A673 (cell line): ENCODE data around the gene SYTL3. TPM values are rescaled to one million over a fixed set of nuclear protein-coding genes. Genes with fewer than 3 reads are reported as not detected.

Experiments used
- BruUV-seq: library from RNA; stranded (reverse); fragments of 400-500 nt; replicated peaks from 2 replicates; lab custom pipeline; 2021; lab: Mats Ljungman, UMichigan
- CTCF ChIA-PET: fragments of 300-600 bp; sonication (Branson Sonifier 250); formaldehyde crosslinking; loops from one replicate; lab custom pipeline; 2022; ENCODE audit warnings: antibody characterized with exemption; lab: Charles Lee
- POLR2A ChIA-PET: fragments of 300-600 bp; sonication (Branson Sonifier 250); formaldehyde crosslinking; loops from one replicate; lab custom pipeline; 2022; ENCODE audit warnings: antibody characterized with exemption; ENCODE audit not compliant: low non-redundant PET; lab: Charles Lee
- DNase-seq: peaks from one replicate; pipeline ENCODE4 v3.0.0-alpha.2; 2015; ENCODE audit warnings: low spot score
- H3K27ac ChIP-seq: fragments of 200-600 bp; sonication (generic); 2 replicates; pipeline ENCODE4 v1.5.1; 2016; ENCODE audit warnings: mixed run types, low read depth, mild to moderate bottlenecking, mixed read lengths, antibody characterized with exemption, low read length; ENCODE audit not compliant: poor library complexity, severe bottlenecking
- H3K27me3 ChIP-seq: fragments of 200-600 bp; sonication (generic); replicated peaks from 2 replicates; pipeline ENCODE4 v1.6.1; 2017; ENCODE audit warnings: mixed run types, low read depth, mild to moderate bottlenecking, mixed read lengths, antibody characterized with exemption, low read length; ENCODE audit not compliant: insufficient read depth, poor library complexity
- H3K36me3 ChIP-seq: fragments of 200-600 bp; sonication (generic); 2 replicates; pipeline ENCODE4 v1.6.1; 2016; ENCODE audit warnings: mixed run types, mild to moderate bottlenecking, mixed read lengths, antibody characterized with exemption, low read length; ENCODE audit not compliant: insufficient read depth, poor library complexity, severe bottlenecking
- H3K4me1 ChIP-seq: fragments of 200-600 bp; sonication (generic); 2 replicates; pipeline ENCODE4 v1.6.1; 2017; ENCODE audit warnings: mixed run types, mild to moderate bottlenecking, mixed read lengths, antibody characterized with exemption, low read length; ENCODE audit not compliant: insufficient read depth, poor library complexity, severe bottlenecking
- H3K4me3 ChIP-seq: fragments of 200-600 bp; sonication (generic); 2 replicates; pipeline ENCODE4 v1.5.1; 2016; ENCODE audit warnings: low read depth, mixed run types, mild to moderate bottlenecking, mixed read lengths, low read length; ENCODE audit not compliant: poor library complexity, severe bottlenecking
- H3K9me3 ChIP-seq: fragments of 200-600 bp; sonication (generic); 2 replicates; pipeline ENCODE4 v1.6.1; 2016; ENCODE audit warnings: mixed run types, low read depth, mild to moderate bottlenecking, mixed read lengths, antibody characterized with exemption, low read length; ENCODE audit not compliant: poor library complexity, severe bottlenecking
- CTCF ChIP-seq: fragments of 300-800, 200-600 bp; sonication (generic); conservative IDR thresholded peaks from 2 replicates; pipeline ENCODE4 v1.5.1; 2017; ENCODE audit warnings: low read depth, mild to moderate bottlenecking, antibody characterized with exemption, low read length, moderate library complexity, mixed read lengths
- EZH2 ChIP-seq: fragments of 200-600 bp; sonication (generic); IDR thresholded peaks from 2 replicates; pipeline ENCODE4 v1.6.1; 2017; ENCODE audit warnings: borderline replicate concordance, low read depth, mild to moderate bottlenecking, mixed read lengths, antibody characterized with exemption, low read length; ENCODE audit not compliant: poor library complexity, severe bottlenecking
- intact Hi-C: fragments of 100-400 bp; cut with micrococcal nuclease; formaldehyde crosslinking; loops from one replicate; pipeline ENCODE4 v1.10.0; 2022; ENCODE audit not compliant: unreplicated experiment
- total RNA-seq: library from RNA; stranded (reverse); gene quantifications from 2 replicates; pipeline ENCODE4 v1.2.3, GENCODE V29; 2021

The SYTL3 gene
- total RNA-seq, 1 experiment from 2014 or later, result 0.82 TPM

- Histone ChIP-seq H3K4me3 (no peak overlapping the region), H3K4me1 (no peaks in the 10 kb centered on the region), H3K9me3 (no peaks in the 10 kb centered on the region), H3K36me3 (no peaks in the 10 kb centered on the region), H3K27me3 (no peaks in the 10 kb centered on the region), H3K27ac (no peak overlapping the region)
- POLR2A ChIA-PET, result no interaction called here
- intact Hi-C loops, result no loop called here
- BruUV-seq, result no TSS peak
- TF ChIP-seq EZH2 (no peak), CTCF (no peak)
- no peak for DNase-seq
- CTCF ChIA-PET, result no interaction called here
Observed at GRCh38 chr6:158725704-158726103, 75.8 kb downstream of the SYTL3 start.

GRCh38 chr6:158729906-158730540 lies 80.2 kb downstream of the SYTL3 start:
- TF ChIP-seq EZH2, result no peak
- no peak for TF ChIP-seq CTCF
- no peaks in the 10 kb centered on the region for H3K9me3 ChIP-seq
- DNase-seq, result no peak
- H3K4me3 ChIP-seq, result no peak overlapping the region
- no peaks in the 10 kb centered on the region for H3K36me3 ChIP-seq
- BruUV-seq, result no TSS peak
- intact Hi-C loops, result no loop called here
- POLR2A ChIA-PET, result no interaction called here
- no peaks in the 10 kb centered on the region for H3K4me1 ChIP-seq
- H3K27me3 ChIP-seq, result no peaks in the 10 kb centered on the region
- H3K27ac ChIP-seq, result no peak overlapping the region
- CTCF ChIA-PET, result no interaction called here

- POLR2A ChIA-PET, result no interaction called here
- no peak overlapping the region for H3K4me3 ChIP-seq
- intact Hi-C loops, result no loop called here
- TF ChIP-seq EZH2 (no peak), CTCF (no peak)
- CTCF ChIA-PET, result no interaction called here
- no TSS peak for BruUV-seq
- no peak overlapping the region for H3K27ac ChIP-seq
- no peaks in the 10 kb centered on the region for H3K27me3 ChIP-seq
- no peaks in the 10 kb centered on the region for H3K4me1 ChIP-seq
- no peaks in the 10 kb centered on the region for H3K9me3 ChIP-seq
- no peaks in the 10 kb centered on the region for H3K36me3 ChIP-seq
- DNase-seq, result no peak
Observed at GRCh38 chr6:158730541-158730907, 80.7 kb downstream of the SYTL3 start.
